PFSK-1 (cell line): ENCODE data around the gene PUS1.
A peak's percentile ranks its signal among the peaks of the same experiment; 100 is the strongest.

Experiments
- FOXP2 ChIP-seq: optimal IDR thresholded peaks from 2 replicates; pipeline ENCODE3; 2011; ENCODE audit warnings: borderline replicate concordance, control low read depth, inconsistent platforms; ENCODE audit not compliant: insufficient read depth; ENCODE audit errors: extremely low read length, extremely low read depth
- POLR2AphosphoS5 ChIP-seq: IDR thresholded peaks from 2 replicates; pipeline ENCODE4 v1.6.1; 2012; ENCODE audit warnings: low read depth, mild to moderate bottlenecking, control low read depth, low read length, moderate library complexity
- REST ChIP-seq, 2 experiments: IDR thresholded peaks; 2 replicates each; pipeline versions ENCODE4 v1.6.1 to v1.8.0; 2011 to 2012; ENCODE audit warnings: low read depth in 2 of 2, low read length in 2 of 2, control low read depth in 1 of 2, inconsistent platforms in 1 of 2, mild to moderate bottlenecking in 1 of 2, moderate library complexity in 1 of 2; ENCODE audit not compliant: insufficient read depth in 1 of 2
- SIN3A ChIP-seq: IDR thresholded peaks from 2 replicates; pipeline ENCODE4 v1.6.1; 2012; ENCODE audit warnings: mild to moderate bottlenecking, low read length, moderate library complexity, borderline replicate concordance; ENCODE audit not compliant: insufficient read depth
- TAF1 ChIP-seq: IDR thresholded peaks from 2 replicates; pipeline ENCODE4 v1.6.1; 2012; ENCODE audit warnings: low read length, control low read depth, borderline replicate concordance; ENCODE audit not compliant: insufficient read depth

PUS1 gene

GRCh38 chr12:131944601-131945251, 15.7 kb downstream of the PUS1 start:
- no peak for TF ChIP-seq FOXP2
- TF ChIP-seq SIN3A, result no peak
- no peak for TF ChIP-seq REST (IDR thresholded peaks at IDR 0.05; ENCODE audit: insufficient read depth in 1 of 2, low read depth in 2 of 2, low read length in 2 of 2)
- TF ChIP-seq POLR2AphosphoS5, result peak; percentile 37; the same call in 1 of the 2 replicates
- no peak for TF ChIP-seq TAF1

- TF ChIP-seq TAF1 (no peak), REST (IDR thresholded peaks at IDR 0.05; ENCODE audit: insufficient read depth in 1 of 2, low read depth in 2 of 2, low read length in 2 of 2) (no peak), FOXP2 (no peak), SIN3A (no peak), POLR2AphosphoS5 (no peak)
These were observed 17.7 kb downstream of the PUS1 start for GRCh38 chr12:131946757-131947156.

- no peak for TF ChIP-seq REST (IDR thresholded peaks at IDR 0.05; ENCODE audit: insufficient read depth in 1 of 2, low read depth in 2 of 2, low read length in 2 of 2)
- TF ChIP-seq SIN3A, result no peak
- TF ChIP-seq TAF1, result no peak
- TF ChIP-seq POLR2AphosphoS5, result no peak
- TF ChIP-seq FOXP2, result no peak
These were observed 18.5 kb downstream of the PUS1 start for GRCh38 chr12:131947482-131948027.

GRCh38 chr12:131948166-131948712, 19.2 kb downstream of the PUS1 start:
- TF ChIP-seq POLR2AphosphoS5, result no peak

- TF ChIP-seq FOXP2 (peak; percentile 34), TAF1 (0 out of 2 replicates have a peak, but pooled peaks have one; percentile 48), POLR2AphosphoS5 (peak; percentile 59), REST (IDR thresholded peaks at IDR 0.05; ENCODE audit: insufficient read depth in 1 of 2, low read depth in 2 of 2, low read length in 2 of 2) (0 out of 4 replicates have a peak, but pooled peaks of 1 of the 2 experiments have one; percentile 45), SIN3A (no peak; the same call in 1 of the 2 replicates)
These were observed 20.5 kb downstream of the PUS1 start, which contains the start of gene EP400 for GRCh38 chr12:131949431-131950181. Gene EP400, plus strand, starts transcription at chr12:131949942. Its CDS starts 10,678 bp downstream, at chr12:131960620.
